Adipose tissue (tissue), 3 donors: Measurements from ENCODE around the gene BOC. TPM values are rescaled to one million over a fixed set of nuclear protein-coding genes. Genes with fewer than 3 reads are reported as not detected.

Experiments used
- H3K27ac ChIP-seq: one replicate; pipeline ENCODE4 v1.5.1; 2013; ENCODE audit warnings: low read depth, low read length
- WGBS, 3 donors: extraction: QIAGEN DNeasy Blood & Tissue Kit; methylation state at CpG; one replicate each; pipeline ENCODE4 v1.1.7; 2013; 5-methylcytosine and 5-hydroxymethylcytosine counted together
- polyA plus RNA-seq, 3 donors: library from polyadenylated mRNA; stranded (reverse); fragments of 200-250 nt; gene quantifications; one replicate each; pipeline ENCODE4 v1.2.3, GENCODE V29; 2013
- donor health status: healthy with polysubstance abuse.
- donor health status: Bipolar disorder and iron deficiency.
- donor health status: healthy.

The BOC gene
- polyA plus RNA-seq, 3 donors = 8.9 to 32.3 (median 29.0) TPM

DNA sequence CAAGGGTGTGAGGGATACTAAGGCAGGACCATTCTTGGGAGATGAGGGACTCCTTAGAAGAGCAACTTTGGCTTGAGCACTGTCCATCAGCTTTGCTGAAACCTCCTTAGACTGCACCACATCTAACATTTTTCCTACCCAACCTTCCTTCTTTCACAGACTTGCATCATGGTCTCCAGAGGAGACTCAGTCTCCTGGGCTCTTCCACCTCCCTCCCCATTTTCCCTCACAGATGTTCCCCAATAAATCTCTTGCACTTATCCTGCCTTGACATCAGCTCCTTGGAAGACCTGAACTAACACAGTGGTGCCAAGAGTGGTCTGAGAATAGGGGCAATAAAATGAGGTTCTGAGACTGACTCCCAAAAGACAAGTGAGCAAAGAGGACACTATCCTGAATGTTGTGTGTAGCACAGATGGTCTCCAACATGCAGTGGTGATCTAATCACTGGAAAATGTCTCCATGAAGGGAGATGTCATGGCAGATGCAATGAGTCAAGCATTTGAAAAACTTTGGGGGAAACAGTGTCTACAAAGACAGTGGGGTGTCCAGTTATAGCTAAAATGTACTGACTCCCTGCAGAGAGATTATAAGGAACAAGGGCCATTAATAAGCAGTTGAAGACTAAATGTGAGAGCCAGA, 26.0 kb upstream of the BOC start:
- no peak overlapping the region for H3K27ac ChIP-seq

DNA sequence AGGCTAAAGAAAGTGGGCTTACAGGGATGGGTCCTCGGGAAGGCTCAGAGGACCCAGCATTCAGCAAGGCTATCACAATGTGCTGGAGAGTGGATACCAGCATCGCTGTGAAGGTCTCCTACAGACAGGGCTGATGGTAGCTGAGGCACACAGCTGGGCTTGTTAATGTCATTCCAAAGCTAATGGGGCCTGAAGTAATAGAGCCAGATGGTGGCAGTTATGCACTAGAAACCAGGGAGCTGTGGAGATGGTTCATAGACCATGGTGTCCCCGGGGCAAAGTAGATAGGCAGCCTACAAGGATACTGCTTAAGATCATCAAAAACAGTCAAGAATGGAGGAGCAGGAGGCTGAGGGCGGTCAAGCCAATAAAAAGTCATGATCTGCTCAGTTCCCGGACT, 24.8 kb upstream of the BOC start:
- 91 to 93% (median 93%) methylated on average over 5 of the region's 5 CpGs for WGBS, 3 donors
- no peak overlapping the region for H3K27ac ChIP-seq

DNA sequence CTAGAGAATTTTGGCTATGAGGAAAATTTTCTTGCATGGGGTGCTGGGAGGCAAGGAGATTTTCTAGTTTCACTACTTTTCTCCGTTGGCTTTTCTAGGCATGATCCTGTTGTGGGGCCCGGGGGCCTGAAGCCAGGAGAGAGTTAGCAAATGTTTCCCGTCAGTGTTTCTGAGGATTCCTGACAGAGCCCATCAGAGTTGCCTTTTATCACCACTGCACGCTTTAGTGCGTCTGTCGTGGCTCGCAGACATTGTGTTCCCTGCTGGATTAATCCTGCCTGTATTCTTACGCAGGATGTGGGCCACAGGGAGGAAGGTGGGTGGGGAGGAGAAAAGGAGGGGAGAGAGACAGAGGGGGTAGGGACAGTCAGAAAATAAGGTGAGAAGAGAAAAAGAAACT, 18.1 kb upstream of the BOC start:
- WGBS, 3 donors = 74 to 81% (median 77%) methylated on average over 8 of the region's 8 CpGs
- no peak overlapping the region for H3K27ac ChIP-seq

- no peak overlapping the region for H3K27ac ChIP-seq
- WGBS, 3 donors = 85 to 92% (median 92%) methylated on average over 1 of the region's 1 CpG
Measured at GRCh38 chr3:113193719-113194118, 17.6 kb upstream of the BOC start.

DNA sequence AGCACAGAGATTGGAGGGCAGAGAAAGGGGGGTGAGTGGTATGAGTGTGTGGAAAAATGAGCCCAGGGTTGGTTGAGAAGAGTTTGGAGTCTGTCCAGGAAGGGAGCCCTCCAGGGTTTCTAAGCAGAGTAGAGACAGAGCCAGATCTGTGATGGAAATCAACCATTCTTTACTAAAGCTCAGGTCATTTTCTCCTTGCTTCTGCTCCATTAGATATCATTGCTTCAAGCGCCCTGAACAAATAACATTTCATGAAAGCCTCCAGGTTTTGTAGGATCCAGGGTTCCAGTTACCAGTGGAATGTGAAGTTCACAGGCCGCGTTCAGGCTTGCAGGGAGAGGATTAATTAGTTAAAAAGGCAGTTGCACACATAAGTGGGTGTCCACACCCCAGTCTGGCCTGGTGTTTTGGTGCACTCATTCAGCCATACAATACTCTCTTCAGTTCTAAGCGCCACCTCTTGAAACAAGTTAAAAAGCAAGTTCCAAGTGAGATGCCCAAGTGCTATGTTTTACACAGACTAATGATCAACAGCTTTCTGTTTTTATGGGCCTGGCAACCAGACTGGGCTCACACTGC, 16.4 kb upstream of the BOC start:
- no peak overlapping the region for H3K27ac ChIP-seq
- 85 to 95% (median 92%) methylated on average over 4 of the region's 4 CpGs for WGBS, 3 donors

- H3K27ac ChIP-seq = no peak overlapping the region
Measured at GRCh38 chr3:113200351-113200750, 11.0 kb upstream of the BOC start.

DNA sequence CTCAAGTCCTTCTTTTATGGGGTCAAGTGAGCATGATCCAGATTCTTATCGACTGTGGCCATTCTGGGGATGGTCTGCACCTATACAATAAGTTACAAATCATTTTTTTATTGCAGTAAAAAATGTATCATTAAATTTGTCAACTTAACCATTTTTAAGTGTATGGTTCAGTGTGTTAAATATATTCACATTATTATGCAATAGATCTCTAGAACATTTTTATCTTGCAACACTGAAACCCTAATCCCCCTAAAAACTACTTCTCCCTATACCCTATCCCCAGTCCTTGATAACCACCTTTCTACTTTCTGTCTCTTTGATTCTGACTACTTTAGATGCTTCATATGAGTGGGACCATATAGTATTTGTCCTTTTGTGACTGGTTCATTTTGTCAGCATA, 10.4 kb upstream of the BOC start:
- 50 to 89% (median 83%) methylated on average over 1 of the region's 1 CpG for WGBS, 3 donors
- H3K27ac ChIP-seq = no peak overlapping the region

DNA sequence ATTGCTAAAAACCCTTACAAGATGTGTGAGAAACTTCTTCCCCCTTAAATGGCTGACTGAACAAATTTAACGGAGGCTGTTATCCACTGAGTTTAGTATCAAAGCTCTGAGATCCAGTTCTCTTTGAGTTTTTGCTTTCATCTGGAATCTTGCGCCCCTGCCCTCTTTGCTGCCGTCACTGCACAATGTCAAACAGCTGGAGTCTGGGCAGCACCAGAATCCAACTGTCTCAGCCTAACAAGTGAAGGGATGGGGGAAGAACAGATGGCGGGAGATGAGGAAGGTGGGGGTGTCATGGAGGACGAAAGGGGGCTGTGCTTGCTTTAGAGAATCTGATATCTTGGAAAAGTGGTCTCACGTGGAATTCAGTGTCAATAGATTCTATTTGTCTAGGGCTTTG, 7.0 kb upstream of the BOC start:
- 70 to 90% (median 84%) methylated on average over 6 of the region's 6 CpGs for WGBS, 3 donors
- no peak overlapping the region for H3K27ac ChIP-seq

DNA sequence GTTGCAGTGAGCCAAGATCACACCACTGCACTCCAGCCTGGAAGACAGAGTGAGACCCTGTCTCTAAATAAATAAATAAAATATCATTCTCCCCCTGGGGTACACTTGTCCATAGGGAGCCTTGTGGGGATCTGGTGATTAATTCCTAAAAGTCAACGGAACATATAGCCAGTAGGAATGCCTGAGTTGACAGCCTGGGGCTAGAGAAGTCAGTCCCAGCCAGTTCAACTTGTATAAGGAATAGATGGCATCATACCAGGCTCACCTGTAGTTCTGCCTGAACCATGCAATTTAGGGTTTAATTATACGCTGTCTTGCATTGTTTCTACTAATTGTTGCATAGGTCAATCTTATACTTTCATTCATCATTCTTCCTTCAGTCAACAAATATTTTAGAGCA, 5.9 kb upstream of the BOC start:
- WGBS, 3 donors = 88 to 93% (median 93%) methylated on average over 2 of the region's 2 CpGs
- H3K27ac ChIP-seq = no peak overlapping the region

GRCh38 chr3:113210604-113211329, 590 bp upstream of the BOC start:
- 12 to 36% (median 32%) methylated on average over 22 of the region's 22 CpGs for WGBS, 3 donors
- H3K27ac ChIP-seq = peak overlapping the region; percentile 61

DNA sequence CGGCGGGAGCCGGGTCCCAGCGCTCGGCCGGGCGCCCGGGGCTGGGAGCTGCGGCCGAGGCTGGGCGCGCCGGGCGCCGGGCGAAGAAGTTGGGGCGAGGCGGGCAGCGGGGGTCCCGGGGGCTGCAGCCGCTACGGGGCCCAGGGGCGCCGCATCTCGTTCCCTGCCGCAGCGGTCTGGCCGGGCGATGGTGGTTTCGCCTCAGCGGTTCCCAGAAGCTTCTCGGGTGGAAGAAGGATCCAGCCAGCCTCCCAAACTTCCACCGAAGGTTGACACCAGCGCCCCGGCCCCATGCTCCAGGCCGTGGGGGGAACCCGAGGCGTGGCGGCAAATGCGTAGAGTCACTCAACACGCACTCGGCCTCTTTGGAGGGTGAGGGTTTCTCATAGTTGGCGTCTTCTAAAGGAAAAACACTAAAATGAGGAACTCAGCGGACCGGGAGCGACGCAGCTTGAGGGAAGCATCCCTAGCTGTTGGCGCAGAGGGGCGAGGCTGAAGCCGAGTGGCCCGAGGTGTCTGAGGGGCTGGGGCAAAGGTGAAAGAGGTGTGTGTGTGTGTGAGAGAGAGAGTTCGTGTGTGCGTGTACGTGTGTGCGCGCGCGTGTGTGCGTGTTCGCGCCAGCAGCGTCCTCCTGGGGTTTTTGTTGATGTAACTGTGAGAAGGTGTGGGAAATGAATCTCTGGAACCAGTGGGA, 940 bp downstream of the BOC start:
- 0 to 1% (median 0%) methylated on average over 36 to 62 of the region's 62 CpGs for WGBS, 3 donors

GRCh38 chr3:113212844-113213375, 1.6 kb downstream of the BOC start:
- 25 to 29% (median 27%) methylated on average over 5 of the region's 5 CpGs for WGBS, 3 donors
- H3K27ac ChIP-seq = no peak overlapping the region

More for the DNA sequence above, 940 bp downstream of the BOC start:
- H3K27ac ChIP-seq = peak overlapping the region; percentile 10

DNA sequence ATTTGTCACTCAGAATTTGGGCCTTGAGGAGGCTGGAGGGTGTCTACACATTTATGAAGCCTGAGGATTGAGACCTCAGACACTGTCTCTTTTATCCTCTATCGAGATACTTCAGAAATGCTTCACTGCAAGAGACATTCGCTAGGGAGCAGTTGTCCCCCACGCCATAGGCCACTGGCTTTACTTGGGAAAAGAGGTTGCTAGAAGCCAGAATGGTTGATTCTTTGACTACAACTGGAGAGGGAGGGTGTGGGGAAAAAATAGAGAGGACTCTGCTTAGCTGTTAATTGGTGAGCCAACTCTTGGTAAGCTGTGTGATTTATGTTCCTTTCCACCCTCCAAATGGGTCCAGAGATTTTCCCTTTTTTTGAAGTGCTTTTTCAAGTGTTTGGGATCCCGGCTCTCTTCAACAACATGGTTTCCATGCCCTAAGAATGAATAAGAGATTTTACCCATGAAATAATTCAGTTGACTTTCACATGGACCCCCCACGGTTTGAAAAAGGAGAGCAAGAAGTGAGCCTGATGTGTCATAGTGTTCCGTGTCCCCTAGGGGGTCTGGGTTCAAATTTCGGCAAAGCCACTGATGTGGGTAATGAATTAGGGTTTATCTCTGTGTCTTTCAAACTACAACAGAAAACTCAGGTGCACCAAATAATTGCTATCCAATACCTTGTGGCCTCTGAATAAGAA, 2.7 kb downstream of the BOC start:
- H3K27ac ChIP-seq = no peak overlapping the region
- WGBS, 3 donors = 67 to 88% (median 69%) methylated on average over 7 of the region's 7 CpGs

DNA sequence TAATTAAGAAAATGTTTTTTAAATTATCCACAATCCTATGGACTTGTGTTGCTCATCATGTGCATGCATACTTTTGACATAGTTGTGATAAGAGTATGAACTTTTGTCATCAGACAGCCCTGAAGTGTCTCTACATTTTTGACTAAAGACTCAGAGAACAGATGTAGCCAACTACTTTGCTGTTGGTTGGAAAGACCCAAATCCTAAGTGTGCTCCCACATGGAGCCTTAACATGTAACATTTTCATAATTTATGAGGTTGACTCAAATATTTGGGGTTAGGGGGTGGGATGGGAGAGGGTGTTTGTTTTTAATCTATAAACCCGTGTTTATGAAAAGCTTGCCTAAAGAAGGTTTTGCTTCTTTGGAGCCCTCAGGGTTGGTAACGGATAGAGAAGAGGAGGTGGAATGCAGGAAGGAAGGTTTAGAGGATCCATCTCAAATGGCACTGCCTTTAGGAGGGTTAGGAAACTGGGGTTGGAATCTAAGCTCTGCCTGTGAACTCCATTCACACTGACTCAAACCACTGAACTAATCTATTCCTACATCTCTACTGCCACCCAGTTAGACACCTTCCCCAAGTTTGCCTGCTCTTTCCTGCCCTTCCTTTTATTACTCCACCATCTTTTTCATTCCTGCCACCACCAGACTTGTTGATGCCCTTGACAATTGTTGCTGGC, 3.7 kb downstream of the BOC start:
- WGBS, 3 donors = 48 to 90% (median 54%) methylated on average over 2 of the region's 2 CpGs
- no peak overlapping the region for H3K27ac ChIP-seq

GRCh38 chr3:113216393-113216792, 5.0 kb downstream of the BOC start:
- WGBS, 3 donors = 74 to 90% (median 77%) methylated on average over 5 of the region's 5 CpGs
- no peak overlapping the region for H3K27ac ChIP-seq

- H3K27ac ChIP-seq = no peak overlapping the region
Measured at GRCh38 chr3:113218011-113218680, 6.8 kb downstream of the BOC start.

DNA sequence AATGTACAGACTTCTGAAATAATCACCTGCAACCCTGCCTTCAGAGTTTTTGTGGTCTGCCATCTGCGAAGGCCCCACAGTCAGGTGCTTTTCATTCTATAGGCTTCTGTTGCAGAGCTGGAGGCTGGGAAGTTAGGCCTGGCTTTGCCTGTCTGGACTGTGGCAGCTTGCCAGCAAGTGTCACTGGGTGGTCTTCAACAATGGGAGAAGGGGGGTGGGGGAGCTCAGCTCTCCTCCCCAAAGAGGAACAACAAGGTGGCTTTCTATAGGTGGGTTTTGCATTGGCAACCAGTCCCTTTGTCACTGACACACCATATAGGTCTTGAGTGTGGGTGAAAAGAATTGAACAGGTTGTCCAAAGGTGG, 7.3 kb downstream of the BOC start:
- no peak overlapping the region for H3K27ac ChIP-seq
- WGBS, 3 donors = 85 to 96% (median 85%) methylated on average over 1 of the region's 1 CpG

More at GRCh38 chr3:113218011-113218680, 6.8 kb downstream of the BOC start:
- 70 to 77% (median 73%) methylated on average over 10 of the region's 10 CpGs for WGBS, 3 donors
